ENCODE measurements around the gene FRMD4B.

FRMD4B gene

DNA sequence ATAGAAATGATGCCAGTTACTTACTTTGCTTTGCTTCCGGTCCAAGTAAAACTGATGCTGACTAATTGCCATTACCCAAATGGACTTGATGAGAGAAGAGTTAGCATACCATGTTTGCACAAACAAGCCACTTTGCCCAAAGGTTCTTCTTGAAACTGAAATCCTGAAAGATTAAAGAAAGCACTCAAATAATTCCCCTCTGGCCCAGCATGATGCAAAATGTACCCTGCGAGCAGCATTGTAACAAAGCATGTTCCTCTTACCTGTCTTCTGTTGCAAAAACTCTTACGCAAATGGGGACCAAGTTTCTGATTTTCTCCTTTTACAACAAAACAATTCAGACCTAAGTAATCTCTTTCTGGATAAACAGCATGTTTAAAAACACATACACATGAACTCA lies 189.0 kb downstream of the FRMD4B start:
- Histone ChIP-seq H3K27me3 (replicated peaks; ENCODE audit: control insufficient read depth, insufficient read depth, low read length) (no peaks in the 10 kb centered on the region), H3K9ac (ENCODE audit: low read length) (no peak overlapping the region), H3K4me3 (ENCODE audit: low read length) (no peak overlapping the region), H3K9me3 (ENCODE audit: control insufficient read depth, low read length) (no peaks in the 10 kb centered on the region), H3K4me1 (ENCODE audit: control insufficient read depth, insufficient read depth, low read length) (peaks cover 13% of the 10 kb centered on the region), H3K36me3 (ENCODE audit: control insufficient read depth, insufficient read depth, low read length, severe bottlenecking) (no peaks in the 10 kb centered on the region)
- DNase-seq (ENCODE audit: low read depth) = no peak

DNA sequence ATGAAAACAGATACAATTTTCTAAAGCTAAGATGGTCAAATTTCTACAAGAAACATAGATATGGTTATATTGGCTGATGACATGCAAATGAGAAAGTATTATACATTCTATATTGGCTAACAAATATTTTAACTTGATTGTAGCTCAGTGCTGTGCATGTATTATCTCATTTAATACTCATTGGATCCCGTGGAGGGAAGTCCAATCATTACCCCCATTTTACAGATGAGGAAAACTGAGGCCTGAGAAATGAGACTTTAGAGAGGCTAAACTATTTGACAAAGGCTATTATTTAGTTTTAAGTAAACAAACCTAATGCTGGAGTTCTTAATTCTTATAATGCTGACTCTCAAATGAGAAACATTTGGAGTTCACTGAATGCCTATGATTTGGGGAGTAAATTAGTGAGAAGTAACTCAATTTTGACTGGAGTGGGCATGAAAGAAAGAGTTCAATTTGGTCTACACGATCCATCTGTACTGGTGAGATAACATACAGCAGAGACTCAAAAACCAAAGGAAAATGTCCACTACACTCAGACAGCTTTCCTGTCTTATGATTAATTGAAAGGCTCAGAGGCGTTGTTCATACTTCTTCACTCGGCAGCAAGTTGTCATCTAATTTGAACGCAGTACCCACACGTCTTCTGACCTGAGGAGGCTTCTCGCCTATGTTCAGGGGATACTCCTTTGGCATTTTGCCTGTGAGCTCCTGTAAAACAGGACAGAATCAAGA lies 191.3 kb downstream of the FRMD4B start:
- Histone ChIP-seq H3K9me3 (ENCODE audit: control insufficient read depth, low read length) (no peaks in the 10 kb centered on the region), H3K27me3 (replicated peaks; ENCODE audit: control insufficient read depth, insufficient read depth, low read length) (no peaks in the 10 kb centered on the region), H3K9ac (ENCODE audit: low read length) (no peak overlapping the region), H3K4me1 (ENCODE audit: control insufficient read depth, insufficient read depth, low read length) (no peaks in the 10 kb centered on the region), H3K4me3 (ENCODE audit: low read length) (no peak overlapping the region), H3K36me3 (ENCODE audit: control insufficient read depth, insufficient read depth, low read length, severe bottlenecking) (no peaks in the 10 kb centered on the region)
- DNase-seq (ENCODE audit: low read depth) = no peak

DNA sequence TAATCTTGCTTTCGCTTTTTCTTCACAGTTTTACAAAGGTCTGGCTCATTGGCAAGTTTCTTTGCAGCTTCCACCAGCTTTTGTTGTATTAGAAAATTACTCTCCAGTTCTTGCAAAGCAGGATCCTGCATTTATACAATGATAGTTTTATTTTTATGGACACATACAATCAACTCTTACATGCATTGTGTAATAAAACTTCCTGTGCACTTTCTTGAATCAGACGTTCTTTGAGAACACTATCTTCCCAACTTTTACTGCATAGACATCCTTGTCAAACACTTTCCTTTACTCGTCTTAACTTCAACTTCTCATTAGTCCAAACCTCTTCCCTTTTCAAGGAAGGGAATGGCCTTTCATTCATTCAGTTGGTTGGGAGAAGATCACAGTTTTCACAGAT lies 192.1 kb downstream of the FRMD4B start:
- no peak for DNase-seq (ENCODE audit: low read depth)
- Histone ChIP-seq H3K36me3 (ENCODE audit: control insufficient read depth, insufficient read depth, low read length, severe bottlenecking) (no peaks in the 10 kb centered on the region), H3K9me3 (ENCODE audit: control insufficient read depth, low read length) (no peaks in the 10 kb centered on the region), H3K4me3 (ENCODE audit: low read length) (no peak overlapping the region), H3K9ac (ENCODE audit: low read length) (no peak overlapping the region), H3K4me1 (ENCODE audit: control insufficient read depth, insufficient read depth, low read length) (no peaks in the 10 kb centered on the region), H3K27me3 (replicated peaks; ENCODE audit: control insufficient read depth, insufficient read depth, low read length) (no peaks in the 10 kb centered on the region)

DNA sequence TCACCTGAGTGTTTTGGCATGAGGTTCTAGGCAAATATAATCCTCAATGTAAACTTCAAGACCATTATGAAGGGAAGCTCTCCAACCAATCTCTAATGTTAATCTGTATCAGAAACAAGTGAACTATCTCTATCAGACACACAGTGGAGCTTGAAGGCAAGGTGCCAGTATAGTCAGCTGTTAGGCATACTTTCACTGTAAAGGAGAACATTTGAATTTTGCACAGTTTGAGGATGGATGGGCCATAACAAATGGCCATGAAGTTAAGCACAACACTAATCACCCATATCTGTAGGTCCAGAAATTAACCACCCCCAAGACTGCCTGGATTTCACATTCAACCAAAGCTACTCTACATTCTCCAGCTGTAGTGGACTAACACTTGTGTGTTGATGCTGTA lies 194.4 kb downstream of the FRMD4B start:
- Histone ChIP-seq H3K36me3 (ENCODE audit: control insufficient read depth, insufficient read depth, low read length, severe bottlenecking) (no peaks in the 10 kb centered on the region), H3K27me3 (replicated peaks; ENCODE audit: control insufficient read depth, insufficient read depth, low read length) (no peaks in the 10 kb centered on the region), H3K9me3 (ENCODE audit: control insufficient read depth, low read length) (no peaks in the 10 kb centered on the region), H3K4me1 (ENCODE audit: control insufficient read depth, insufficient read depth, low read length) (no peaks in the 10 kb centered on the region), H3K9ac (ENCODE audit: low read length) (no peak overlapping the region), H3K4me3 (ENCODE audit: low read length) (no peak overlapping the region)
- DNase-seq (ENCODE audit: low read depth) = no peak

DNA sequence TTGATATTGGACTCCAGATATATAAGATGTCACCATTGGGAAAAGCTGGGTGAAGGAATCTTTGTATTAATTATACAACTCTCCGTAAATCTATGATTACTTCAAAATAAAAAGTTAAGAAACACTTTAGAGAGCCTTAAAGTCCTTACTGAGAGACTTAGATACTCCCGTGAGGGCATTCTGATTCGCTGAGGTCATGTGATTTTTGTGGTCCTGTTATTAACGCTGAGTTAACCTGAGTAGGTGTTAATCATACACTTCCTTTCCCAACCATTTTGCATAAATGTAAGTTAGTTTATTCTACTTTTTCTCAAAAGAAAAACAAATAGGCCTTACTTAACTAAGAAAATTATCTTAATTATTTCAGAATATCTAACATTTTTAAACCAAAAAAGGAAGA lies 196.4 kb downstream of the FRMD4B start:
- Histone ChIP-seq H3K4me1 (ENCODE audit: control insufficient read depth, insufficient read depth, low read length) (no peaks in the 10 kb centered on the region), H3K36me3 (ENCODE audit: control insufficient read depth, insufficient read depth, low read length, severe bottlenecking) (no peaks in the 10 kb centered on the region), H3K4me3 (ENCODE audit: low read length) (no peak overlapping the region), H3K27me3 (replicated peaks; ENCODE audit: control insufficient read depth, insufficient read depth, low read length) (no peaks in the 10 kb centered on the region), H3K9me3 (ENCODE audit: control insufficient read depth, low read length) (no peaks in the 10 kb centered on the region), H3K9ac (ENCODE audit: low read length) (no peak overlapping the region)
- DNase-seq (ENCODE audit: low read depth) = no peak

DNA sequence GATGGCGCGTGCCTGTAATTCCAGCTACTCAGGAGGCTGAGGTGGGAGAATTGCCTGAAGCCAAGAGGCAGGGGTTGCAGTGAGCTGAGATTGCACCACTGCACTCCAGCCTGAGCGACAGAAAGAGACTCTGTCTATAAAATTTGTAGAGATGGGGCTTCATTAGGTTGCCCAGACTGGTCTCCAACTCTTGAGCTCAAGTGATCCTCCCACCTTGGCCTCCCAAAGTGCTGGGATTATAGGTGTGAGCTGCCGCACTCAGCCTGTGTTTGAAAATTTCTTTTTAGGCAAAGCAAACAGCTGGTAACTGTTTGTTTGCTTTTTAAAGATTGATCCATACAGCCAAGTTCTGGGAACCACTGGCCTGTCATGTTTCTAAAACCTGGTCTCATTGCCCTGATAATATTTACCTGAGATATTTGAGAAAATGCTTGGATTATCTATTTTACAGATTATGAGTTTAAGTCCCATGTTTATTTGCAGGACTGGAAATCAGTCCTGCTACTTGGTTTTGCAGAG lies 199.3 kb downstream of the FRMD4B start:
- no peak overlapping the region for H3K4me3 ChIP-seq (ENCODE audit: low read length)
- no peaks in the 10 kb centered on the region for H3K36me3 ChIP-seq (ENCODE audit: control insufficient read depth, insufficient read depth, low read length, severe bottlenecking)
- H3K9me3 ChIP-seq (ENCODE audit: control insufficient read depth, low read length) = no peaks in the 10 kb centered on the region
- DNase-seq (ENCODE audit: low read depth) = no peak
- peaks cover 12% of the 10 kb centered on the region for H3K4me1 ChIP-seq (ENCODE audit: control insufficient read depth, insufficient read depth, low read length)
- H3K27me3 ChIP-seq (replicated peaks; ENCODE audit: control insufficient read depth, insufficient read depth, low read length) = no peaks in the 10 kb centered on the region
- no peak overlapping the region for H3K9ac ChIP-seq (ENCODE audit: low read length)

DNA sequence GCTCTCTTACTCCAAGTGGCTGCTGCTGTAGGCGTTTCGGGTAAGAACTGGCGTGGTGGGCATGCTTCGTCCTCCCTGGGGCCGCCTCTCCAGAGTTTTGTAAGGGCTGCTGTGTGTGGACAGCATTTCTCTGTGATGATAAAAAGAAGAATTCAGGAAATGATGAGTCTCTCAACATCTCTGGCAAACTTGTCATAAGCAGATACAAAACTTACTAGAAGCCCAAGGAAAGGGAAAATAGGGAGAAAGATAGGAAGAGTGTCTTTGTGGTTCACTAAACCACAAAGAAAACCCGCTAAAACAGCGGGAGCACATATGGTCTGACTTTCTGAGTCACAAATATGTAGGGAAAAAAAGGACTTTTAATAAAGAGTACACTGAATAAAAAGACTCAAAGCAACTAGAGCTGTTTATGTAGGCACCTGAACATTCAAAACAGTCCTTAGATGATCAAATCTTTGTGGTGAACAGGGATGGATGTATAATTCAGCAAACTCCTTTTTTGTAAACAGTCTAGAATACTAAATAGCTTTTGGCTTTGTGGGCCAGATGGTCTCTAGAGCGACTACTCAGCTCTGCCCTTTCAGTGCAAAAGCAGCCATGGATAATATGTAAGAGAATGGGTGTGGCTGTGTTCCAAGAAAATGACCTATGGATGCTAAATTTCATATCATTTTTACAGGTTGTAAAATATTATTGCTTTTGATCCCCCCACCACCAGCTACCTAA lies 203.1 kb downstream of the FRMD4B start:
- Histone ChIP-seq H3K4me3 (ENCODE audit: low read length) (peak overlapping the region; percentile 26), H3K4me1 (ENCODE audit: control insufficient read depth, insufficient read depth, low read length) (peaks cover 12% of the 10 kb centered on the region), H3K27me3 (replicated peaks; ENCODE audit: control insufficient read depth, insufficient read depth, low read length) (no peaks in the 10 kb centered on the region), H3K9ac (ENCODE audit: low read length) (no peak overlapping the region), H3K9me3 (ENCODE audit: control insufficient read depth, low read length) (no peaks in the 10 kb centered on the region), H3K36me3 (ENCODE audit: control insufficient read depth, insufficient read depth, low read length, severe bottlenecking) (no peaks in the 10 kb centered on the region)
- peak; percentile 56 for DNase-seq (ENCODE audit: low read depth)

DNA sequence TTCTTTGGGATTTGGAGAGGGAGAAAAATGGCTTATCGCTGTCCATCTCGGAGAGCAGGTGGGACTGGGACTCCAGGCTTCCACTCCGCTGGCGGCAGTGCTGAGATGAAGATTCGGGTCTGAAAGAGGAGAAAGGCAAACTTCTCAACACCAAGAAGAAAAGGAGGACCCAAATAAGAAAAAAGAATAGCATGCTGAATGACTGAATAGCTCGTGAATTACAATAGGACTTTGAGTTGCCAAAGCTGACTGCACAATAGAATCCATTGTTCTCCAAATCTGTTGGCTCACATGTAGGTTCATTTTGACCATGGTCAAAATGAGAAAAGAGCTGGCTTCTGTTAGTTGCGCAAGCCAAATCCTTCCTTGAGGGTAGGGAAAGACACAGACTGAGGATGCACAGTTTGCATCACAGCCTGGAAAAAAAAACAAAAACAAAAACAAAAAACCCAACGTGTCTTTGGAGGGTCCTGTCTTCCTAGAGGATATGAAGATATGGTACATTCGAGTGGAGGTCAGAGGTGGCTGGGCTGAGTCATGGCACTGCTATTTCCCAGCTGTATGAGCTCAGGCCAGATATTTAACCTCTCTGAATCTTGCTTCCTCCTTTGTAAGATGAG lies 204.2 kb downstream of the FRMD4B start:
- no peaks in the 10 kb centered on the region for H3K27me3 ChIP-seq (replicated peaks; ENCODE audit: control insufficient read depth, insufficient read depth, low read length)
- no peak overlapping the region for H3K9ac ChIP-seq (ENCODE audit: low read length)
- H3K4me3 ChIP-seq (ENCODE audit: low read length) = no peak overlapping the region
- no peaks in the 10 kb centered on the region for H3K9me3 ChIP-seq (ENCODE audit: control insufficient read depth, low read length)
- H3K36me3 ChIP-seq (ENCODE audit: control insufficient read depth, insufficient read depth, low read length, severe bottlenecking) = no peaks in the 10 kb centered on the region
- DNase-seq (ENCODE audit: low read depth) = peak; percentile 48
- peaks cover 12% of the 10 kb centered on the region for H3K4me1 ChIP-seq (ENCODE audit: control insufficient read depth, insufficient read depth, low read length)

DNA sequence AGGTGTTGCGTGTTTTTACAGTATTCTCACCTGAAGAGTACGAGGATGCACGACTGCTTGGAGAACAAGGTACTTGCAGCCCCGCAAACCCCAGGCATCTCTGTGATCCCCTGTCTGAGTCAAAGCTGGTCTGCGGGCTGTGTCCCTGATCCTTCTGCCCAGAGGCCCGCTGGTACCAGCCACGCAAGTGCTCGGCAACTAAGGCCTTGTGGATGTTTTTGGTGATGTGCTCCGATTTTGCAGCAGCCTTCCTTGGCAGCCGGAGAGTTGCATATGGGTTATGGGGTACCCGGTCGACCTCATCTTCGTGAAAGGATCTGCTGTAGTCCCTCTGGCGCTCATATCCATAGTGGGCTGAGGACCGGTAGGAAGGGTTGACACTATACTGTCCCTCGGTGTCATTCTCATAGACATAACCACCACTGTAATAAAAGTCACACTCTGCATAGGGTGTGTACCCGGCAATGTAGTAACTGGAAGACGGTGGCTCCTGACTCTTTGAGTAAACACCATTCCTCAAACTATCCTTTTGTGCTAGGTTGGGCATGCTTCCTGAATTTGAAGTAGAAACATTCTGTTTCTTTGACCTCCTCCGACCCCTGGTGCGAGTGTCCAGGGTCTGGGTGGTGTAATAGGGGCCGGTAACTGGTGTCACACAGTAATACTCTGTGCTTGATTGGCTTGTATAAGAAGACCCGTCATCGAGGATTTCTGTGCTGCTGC lies 204.9 kb downstream of the FRMD4B start:
- no peaks in the 10 kb centered on the region for H3K36me3 ChIP-seq (ENCODE audit: control insufficient read depth, insufficient read depth, low read length, severe bottlenecking)
- no peaks in the 10 kb centered on the region for H3K27me3 ChIP-seq (replicated peaks; ENCODE audit: control insufficient read depth, insufficient read depth, low read length)
- no peaks in the 10 kb centered on the region for H3K9me3 ChIP-seq (ENCODE audit: control insufficient read depth, low read length)
- no peak overlapping the region for H3K9ac ChIP-seq (ENCODE audit: low read length)
- DNase-seq (ENCODE audit: low read depth) = no peak
- H3K4me3 ChIP-seq (ENCODE audit: low read length) = no peak overlapping the region
- H3K4me1 ChIP-seq (ENCODE audit: control insufficient read depth, insufficient read depth, low read length) = peaks cover 12% of the 10 kb centered on the region

DNA sequence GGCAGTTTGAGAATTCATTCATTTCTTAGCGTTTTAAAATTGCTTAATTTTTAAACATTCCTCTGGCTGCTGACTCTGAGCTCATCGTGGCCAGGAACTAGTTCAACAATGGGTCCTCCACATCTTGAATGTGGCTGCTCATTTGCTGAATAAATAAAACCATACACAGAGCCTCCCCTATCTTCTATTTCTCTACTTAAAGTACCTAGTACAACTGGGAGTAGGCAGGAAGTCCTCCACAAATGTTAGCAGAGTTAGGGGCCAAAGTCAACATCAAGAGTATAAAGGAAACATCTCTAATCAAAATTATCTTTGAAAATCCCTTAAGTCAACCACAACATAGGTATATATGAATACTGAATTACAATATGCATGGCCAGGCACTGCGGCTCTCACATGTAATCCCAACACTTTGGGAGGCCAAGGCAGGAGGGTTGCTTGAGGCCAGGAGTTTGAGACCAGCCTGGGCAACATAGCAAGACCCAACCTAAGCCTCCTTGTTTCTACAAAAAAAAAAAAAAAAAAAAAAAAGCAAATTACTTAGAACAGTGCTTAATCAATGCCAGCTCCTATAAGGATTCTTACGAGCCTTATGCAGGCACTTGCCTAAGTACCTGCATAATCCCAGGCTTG lies 206.0 kb downstream of the FRMD4B start:
- peaks cover 12% of the 10 kb centered on the region for H3K4me1 ChIP-seq (ENCODE audit: control insufficient read depth, insufficient read depth, low read length)
- H3K9me3 ChIP-seq (ENCODE audit: control insufficient read depth, low read length) = no peaks in the 10 kb centered on the region
- no peak overlapping the region for H3K4me3 ChIP-seq (ENCODE audit: low read length)
- H3K27me3 ChIP-seq (replicated peaks; ENCODE audit: control insufficient read depth, insufficient read depth, low read length) = no peaks in the 10 kb centered on the region
- DNase-seq (ENCODE audit: low read depth) = no peak
- no peaks in the 10 kb centered on the region for H3K36me3 ChIP-seq (ENCODE audit: control insufficient read depth, insufficient read depth, low read length, severe bottlenecking)
- H3K9ac ChIP-seq (ENCODE audit: low read length) = no peak overlapping the region

Measured in adipocyte (in vitro differentiated cells).